GM12865 (cell line): ENCODE results near the gene KARS1.

ENCODE experiments used
- DNase-seq: peaks from one replicate; pipeline ENCODE4 v3.0.0; 2010; ENCODE audit warnings: low read depth
- H3K4me3 ChIP-seq: 2 replicates; pipeline ENCODE4 v1.5.1; 2011; ENCODE audit warnings: mild to moderate bottlenecking, low read depth, low read length, control low read depth
- TF ChIP-seq, protein P1 (sequence below): IDR thresholded peaks from 2 replicates; pipeline ENCODE4 v1.5.1; 2011; ENCODE audit warnings: low read length, control low read depth, low read depth, inconsistent platforms; ENCODE audit not compliant: insufficient read depth; ENCODE audit errors: missing control alignments

The KARS1 gene

DNA sequence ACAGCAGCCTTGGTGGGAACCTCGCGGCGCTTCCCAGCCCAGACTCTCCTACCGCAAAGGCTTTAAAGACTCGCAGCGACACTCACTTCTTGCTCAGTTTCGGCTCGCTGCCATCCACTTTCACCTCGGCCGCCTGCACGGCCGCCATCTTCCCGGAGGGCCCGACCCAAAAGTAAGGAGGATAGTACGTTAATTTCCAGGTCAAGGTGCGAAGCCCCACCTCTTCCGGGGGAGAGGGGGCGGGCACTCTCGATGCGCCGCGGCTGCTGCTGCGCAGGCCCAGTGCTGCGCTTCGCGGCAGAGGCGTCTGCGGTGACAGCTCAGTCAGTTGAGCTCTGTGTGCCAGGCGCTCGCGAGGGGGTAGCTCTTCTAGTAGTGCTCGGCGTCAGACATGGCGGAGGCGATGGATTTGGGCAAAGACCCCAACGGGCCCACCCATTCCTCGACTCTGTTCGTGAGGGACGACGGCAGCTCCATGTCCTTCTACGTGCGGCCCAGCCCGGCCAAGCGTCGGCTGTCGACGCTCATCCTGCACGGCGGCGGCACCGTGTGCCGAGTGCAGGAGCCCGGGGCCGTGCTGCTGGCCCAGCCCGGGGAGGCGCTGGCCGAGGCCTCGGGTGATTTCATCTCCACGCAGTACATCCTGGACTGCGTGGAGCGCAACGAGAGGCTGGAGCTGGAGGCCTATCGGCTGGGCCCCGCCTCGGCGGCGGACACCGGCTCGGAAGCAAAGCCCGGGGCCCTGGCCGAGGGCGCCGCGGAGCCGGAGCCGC, at the start of gene KARS1, which contains the start of gene TERF2IP:
Gene KARS1, minus strand, starts transcription at position 174 of the 773 bp plus-strand sequence. Its CDS starts 26 bp downstream, at position 148.
Gene TERF2IP, plus strand, starts transcription at position 282 of the 773 bp plus-strand sequence. Its CDS starts 110 bp downstream, at position 392.
- TF ChIP-seq, protein P1, sequence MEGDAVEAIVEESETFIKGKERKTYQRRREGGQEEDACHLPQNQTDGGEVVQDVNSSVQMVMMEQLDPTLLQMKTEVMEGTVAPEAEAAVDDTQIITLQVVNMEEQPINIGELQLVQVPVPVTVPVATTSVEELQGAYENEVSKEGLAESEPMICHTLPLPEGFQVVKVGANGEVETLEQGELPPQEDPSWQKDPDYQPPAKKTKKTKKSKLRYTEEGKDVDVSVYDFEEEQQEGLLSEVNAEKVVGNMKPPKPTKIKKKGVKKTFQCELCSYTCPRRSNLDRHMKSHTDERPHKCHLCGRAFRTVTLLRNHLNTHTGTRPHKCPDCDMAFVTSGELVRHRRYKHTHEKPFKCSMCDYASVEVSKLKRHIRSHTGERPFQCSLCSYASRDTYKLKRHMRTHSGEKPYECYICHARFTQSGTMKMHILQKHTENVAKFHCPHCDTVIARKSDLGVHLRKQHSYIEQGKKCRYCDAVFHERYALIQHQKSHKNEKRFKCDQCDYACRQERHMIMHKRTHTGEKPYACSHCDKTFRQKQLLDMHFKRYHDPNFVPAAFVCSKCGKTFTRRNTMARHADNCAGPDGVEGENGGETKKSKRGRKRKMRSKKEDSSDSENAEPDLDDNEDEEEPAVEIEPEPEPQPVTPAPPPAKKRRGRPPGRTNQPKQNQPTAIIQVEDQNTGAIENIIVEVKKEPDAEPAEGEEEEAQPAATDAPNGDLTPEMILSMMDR: no peak
- DNase-seq: peak; percentile 97
- peak within 1 kb of the TSS; percentile 66 for H3K4me3 ChIP-seq

- DNase-seq: peak; percentile 21
- no peak overlapping the region for H3K4me3 ChIP-seq
- TF ChIP-seq, protein P1: no peak
Measured at GRCh38 chr16:75695708-75696107, 48.2 kb upstream of the KARS1 start.

DNA sequence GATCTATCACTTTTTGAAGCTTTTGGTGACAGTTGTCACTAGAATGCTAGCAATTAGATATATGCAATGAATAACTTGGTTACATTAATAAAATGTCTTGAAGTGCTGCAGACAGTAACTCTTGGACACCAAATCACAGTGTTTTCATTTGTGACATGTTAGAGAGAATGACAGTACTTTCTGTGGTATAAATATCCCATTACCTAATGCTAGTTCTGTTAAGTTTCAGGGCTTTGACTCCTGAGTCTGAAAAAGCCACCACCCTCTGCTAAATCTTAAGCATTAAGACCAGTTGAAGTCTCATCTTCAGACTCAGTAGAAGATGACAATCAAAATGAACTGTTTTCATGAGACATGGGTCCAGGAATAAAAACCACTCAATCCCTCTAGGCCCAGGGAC, 39.9 kb upstream of the KARS1 start:
- TF ChIP-seq, protein P1: no peak
- H3K4me3 ChIP-seq: no peak overlapping the region
- DNase-seq: peak; percentile 1

- no peak overlapping the region for H3K4me3 ChIP-seq
- no peak for DNase-seq
- TF ChIP-seq, protein P1: no peak
Measured at GRCh38 chr16:75682308-75682707, 34.8 kb upstream of the KARS1 start.

DNA sequence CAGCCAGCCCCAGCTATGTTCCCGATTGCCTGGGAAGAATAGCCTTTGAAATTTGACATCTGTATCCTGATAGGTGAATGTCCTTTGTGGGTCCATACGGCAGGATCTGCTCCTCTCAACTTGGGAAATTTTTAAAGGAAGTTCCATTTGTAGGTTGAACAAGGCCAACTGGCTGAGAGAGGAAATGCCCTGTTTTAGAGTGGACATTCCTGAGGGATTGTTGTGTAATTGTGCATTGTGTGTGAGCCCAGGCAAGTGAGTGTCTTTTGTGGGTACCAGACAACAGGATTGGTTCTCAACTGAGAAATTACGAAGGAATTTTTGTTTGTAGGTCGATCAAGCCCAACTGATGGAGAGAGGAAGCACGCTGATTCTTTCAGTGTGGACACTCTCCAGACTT, 31.9 kb upstream of the KARS1 start:
- TF ChIP-seq, protein P1: no peak
- H3K4me3 ChIP-seq: no peak overlapping the region
- DNase-seq: no peak

- TF ChIP-seq, protein P1: no peak
- no peak for DNase-seq
- H3K4me3 ChIP-seq: no peak within 1 kb of the TSS
Measured at GRCh38 chr16:75676909-75677308, 29.4 kb upstream of the KARS1 start, which contains the start of gene CPHXL2. CPHXL2 (minus strand) TSS chr16:75677009; CDS start chr16:75676999, 10 bp downstream.
